GM12801 (cell line): ENCODE results near the gene NKX1-1.

Experiments used
- TF ChIP-seq, protein P1 (sequence below): IDR thresholded peaks from one replicate; pipeline ENCODE4 v1.5.1; 2011; ENCODE audit warnings: control low read depth; ENCODE audit not compliant: insufficient read length; ENCODE audit errors: extremely low read depth

The NKX1-1 gene

DNA sequence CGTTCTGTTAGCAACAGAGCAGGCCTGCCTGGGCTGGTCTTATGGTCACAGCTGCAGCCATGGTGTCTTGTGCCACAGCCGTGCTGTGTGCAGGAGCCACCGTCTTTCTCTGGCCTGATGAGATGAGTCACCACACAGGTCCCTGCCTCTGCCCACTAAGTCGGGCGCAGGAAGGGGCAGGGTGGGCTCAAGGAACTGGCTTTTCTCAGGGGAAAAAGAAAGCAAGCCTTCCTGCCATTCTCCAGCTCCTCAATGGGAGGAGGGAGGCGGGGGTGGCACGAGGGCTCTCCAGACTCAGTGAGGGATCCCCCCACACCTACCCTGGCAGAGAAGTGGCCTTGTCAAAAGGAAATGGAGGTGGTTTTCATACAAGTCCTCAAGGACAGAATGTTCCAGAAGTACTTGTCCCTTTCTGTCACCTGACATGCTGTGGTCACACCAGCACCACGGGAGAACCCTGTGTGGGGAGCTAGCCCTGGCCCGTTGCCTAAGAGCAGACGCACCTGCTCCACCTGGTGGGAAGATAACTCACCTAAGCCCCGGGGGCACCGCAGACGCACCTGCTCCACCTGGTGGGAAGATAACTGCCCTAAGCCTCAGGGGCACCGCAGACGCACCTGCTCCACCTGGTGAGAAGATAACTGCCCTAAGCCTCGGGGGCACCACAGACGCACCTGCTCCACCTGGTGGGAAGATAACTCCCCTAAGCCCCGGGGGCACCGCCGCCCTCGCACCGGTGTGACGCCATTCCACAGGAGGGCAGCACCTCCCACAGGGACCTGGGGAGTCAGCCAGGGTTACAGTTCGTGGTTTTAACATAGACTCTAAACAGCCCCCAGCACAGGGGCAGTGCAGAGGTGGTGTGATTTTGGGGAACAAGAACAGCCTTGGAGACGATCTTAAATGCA lies 40.7 kb downstream of the NKX1-1 start:
- TF ChIP-seq, protein P1, sequence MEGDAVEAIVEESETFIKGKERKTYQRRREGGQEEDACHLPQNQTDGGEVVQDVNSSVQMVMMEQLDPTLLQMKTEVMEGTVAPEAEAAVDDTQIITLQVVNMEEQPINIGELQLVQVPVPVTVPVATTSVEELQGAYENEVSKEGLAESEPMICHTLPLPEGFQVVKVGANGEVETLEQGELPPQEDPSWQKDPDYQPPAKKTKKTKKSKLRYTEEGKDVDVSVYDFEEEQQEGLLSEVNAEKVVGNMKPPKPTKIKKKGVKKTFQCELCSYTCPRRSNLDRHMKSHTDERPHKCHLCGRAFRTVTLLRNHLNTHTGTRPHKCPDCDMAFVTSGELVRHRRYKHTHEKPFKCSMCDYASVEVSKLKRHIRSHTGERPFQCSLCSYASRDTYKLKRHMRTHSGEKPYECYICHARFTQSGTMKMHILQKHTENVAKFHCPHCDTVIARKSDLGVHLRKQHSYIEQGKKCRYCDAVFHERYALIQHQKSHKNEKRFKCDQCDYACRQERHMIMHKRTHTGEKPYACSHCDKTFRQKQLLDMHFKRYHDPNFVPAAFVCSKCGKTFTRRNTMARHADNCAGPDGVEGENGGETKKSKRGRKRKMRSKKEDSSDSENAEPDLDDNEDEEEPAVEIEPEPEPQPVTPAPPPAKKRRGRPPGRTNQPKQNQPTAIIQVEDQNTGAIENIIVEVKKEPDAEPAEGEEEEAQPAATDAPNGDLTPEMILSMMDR: no peak

DNA sequence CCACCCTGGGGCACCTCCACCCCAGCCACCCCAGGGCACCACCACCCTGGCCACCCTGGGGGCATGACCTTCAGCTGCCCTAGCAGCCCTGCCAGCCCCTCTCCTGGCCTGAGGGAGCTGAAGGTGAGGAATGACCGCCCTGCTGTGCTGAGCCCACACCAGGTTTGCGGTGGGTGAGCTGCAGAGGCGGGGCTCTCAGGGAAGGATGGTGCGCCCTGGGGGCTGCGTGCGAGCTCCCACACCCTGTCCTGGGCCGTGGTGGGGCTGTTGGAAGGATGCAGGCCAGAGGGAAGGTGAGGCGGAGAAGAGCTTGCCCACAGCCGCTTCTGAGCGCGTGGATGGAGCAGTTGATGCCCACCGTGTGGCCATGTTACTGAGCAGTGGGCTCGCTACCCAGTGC lies 41.5 kb downstream of the NKX1-1 start:
- TF ChIP-seq, protein P1: no peak

DNA sequence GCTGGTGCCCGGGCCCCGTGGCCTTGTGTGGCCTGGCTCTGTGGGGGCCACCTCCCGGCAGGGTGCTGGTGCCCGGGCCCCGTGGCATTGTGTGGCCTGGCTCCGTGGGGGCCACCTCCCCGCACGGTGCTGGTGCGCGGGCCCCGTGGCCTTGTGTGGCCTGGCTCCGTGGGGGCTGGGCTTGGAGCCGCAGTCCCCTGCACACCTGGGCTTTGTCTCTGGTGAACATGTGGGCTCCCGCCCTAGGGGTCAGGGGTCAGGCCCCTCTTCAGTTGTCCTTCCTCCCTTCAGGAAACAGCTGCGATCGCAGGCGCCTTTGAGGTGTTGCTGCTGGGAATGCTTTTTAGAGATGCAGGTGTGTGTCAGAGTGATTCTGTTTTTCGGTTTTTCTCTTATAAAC lies 42.0 kb downstream of the NKX1-1 start:
- TF ChIP-seq, protein P1: no peak

DNA sequence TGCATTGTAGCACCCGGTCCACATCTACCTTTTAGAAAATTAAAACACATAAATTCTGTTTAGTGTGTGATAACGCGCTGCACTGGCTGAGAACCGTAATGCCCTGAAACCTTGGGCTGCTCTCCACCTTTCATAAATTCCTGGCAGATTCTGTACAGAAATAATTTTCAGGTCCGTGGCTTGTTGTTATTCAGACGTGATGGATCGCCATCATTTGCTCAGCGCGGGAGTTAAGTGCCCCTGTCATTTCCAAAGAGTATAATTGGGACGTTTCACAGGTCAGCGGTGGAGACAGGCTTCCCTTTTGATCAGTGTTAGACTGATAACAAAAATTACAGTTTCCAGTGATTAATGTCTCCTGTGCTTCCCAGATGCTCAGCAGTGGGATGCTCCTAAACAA lies 42.7 kb downstream of the NKX1-1 start:
- TF ChIP-seq, protein P1: no peak

DNA sequence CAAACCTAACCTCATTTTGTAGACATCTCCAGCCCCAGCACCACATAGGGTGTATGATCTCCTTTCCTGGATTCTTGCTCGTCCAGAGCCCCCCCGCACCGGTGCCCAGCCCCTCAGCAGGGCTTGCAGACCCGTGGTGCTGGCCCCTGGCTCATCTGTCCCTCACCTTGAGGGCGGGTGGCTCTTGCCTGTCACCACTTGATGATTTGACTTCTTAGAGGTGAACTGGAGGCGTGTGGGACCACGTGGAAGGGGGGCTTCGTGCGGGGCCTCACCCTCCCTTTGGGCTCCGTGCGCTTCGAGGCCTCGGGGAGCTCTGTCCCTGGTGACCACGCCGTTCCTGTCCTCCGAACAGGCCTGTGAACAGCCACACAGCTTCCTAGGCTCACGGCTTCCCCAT lies 43.7 kb downstream of the NKX1-1 start:
- TF ChIP-seq, protein P1: no peak

DNA sequence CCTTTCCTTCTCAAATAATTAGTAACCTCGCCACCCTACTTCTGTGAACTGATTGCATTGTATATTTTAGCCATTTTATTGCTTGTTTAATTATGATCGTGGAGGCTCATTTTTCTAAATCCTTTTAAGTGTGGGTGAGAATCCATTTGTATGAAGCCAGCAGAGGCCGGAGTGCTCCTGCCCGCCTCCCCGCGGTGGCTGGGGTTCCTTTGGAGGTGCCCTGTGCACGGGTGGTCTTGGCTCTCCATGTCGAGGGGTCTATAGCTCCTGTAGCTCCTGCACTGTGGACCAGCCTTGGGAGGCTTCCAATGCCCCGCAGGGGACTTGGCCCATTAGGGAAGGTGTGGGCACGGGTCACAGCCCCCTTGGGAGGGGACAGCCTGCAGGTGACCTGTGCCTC lies 44.2 kb downstream of the NKX1-1 start:
- TF ChIP-seq, protein P1: no peak

DNA sequence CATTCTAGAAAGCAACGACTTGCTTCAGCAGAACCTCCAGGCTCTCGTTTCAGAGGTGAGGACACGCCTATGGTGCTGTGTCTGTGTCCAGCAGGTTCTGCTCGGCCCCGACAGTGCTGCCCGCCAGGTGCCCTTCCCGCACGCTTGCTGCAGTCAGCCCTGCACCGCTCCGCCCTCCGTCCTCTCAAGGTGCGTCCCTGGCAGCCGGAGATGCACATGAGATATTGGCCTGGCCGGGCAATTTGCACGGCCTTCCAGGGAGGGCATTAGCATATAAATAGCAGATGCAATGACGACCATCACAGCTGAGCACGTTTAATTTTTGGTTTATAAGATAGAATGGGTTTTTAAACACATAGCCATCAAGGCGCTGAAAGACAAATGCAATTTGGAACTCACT lies 44.8 kb downstream of the NKX1-1 start:
- TF ChIP-seq, protein P1: no peak
